Measurements from ENCODE around the gene EEPD1.

GRCh38 chr7:36313607-36314006, 160.6 kb downstream of the EEPD1 start:
- TF ChIP-seq ZNF274 (IDR thresholded peaks at IDR 0.05; ENCODE audit: low read depth, low read length) (no peak), YY1 (IDR thresholded peaks at IDR 0.05; ENCODE audit: insufficient read depth, insufficient read length) (no peak), SUZ12 (IDR thresholded peaks at IDR 0.05; ENCODE audit: extremely low read depth, insufficient read depth, insufficient read length) (no peak)
